ENCODE results near the gene FGGY.

FGGY gene

GRCh38 chr1:59367301-59368007 is 70.6 kb downstream of the FGGY start (continued):
- TF ChIP-seq ZNF18 (tag by site-specific recombination; IDR thresholded peaks at IDR 0.05) (no peak), ZNF302 (tag by site-specific recombination; IDR thresholded peaks at IDR 0.05; ENCODE audit: low read depth) (no peak), ZNF114 (tag by site-specific recombination; IDR thresholded peaks at IDR 0.05) (no peak), ZNF747 (tag by site-specific recombination; IDR thresholded peaks at IDR 0.05) (no peak), ZNF394 (tag by site-specific recombination; IDR thresholded peaks at IDR 0.05; ENCODE audit: borderline replicate concordance) (no peak), ZNF221 (tag by site-specific recombination; IDR thresholded peaks at IDR 0.05; ENCODE audit: borderline replicate concordance) (no peak), GLI4 (tag by site-specific recombination; IDR thresholded peaks at IDR 0.05) (no peak), ZFHX2 (tag by site-specific recombination; conservative IDR thresholded peaks at IDR 0.05) (no peak), ZNF677 (tag by site-specific recombination; IDR thresholded peaks at IDR 0.05) (no peak), ZNF473 (tag by site-specific recombination; IDR thresholded peaks at IDR 0.05) (no peak)
- TF ChIP-seq, protein P1, sequence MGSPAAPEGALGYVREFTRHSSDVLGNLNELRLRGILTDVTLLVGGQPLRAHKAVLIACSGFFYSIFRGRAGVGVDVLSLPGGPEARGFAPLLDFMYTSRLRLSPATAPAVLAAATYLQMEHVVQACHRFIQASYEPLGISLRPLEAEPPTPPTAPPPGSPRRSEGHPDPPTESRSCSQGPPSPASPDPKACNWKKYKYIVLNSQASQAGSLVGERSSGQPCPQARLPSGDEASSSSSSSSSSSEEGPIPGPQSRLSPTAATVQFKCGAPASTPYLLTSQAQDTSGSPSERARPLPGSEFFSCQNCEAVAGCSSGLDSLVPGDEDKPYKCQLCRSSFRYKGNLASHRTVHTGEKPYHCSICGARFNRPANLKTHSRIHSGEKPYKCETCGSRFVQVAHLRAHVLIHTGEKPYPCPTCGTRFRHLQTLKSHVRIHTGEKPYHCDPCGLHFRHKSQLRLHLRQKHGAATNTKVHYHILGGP (tag by site-specific recombination; IDR thresholded peaks at IDR 0.05): no peak

- no peak overlapping the region for H3K4me3 ChIP-seq (ENCODE audit: low read depth, low read length)
- H3K36me3 ChIP-seq (ENCODE audit: control insufficient read depth in 2 of 2, insufficient read depth in 1 of 2, low read length in 2 of 2): no peaks in the 10 kb centered on the region
- H3K27ac ChIP-seq (ENCODE audit: extremely low read depth, low read depth, low read length): no peak overlapping the region
- no peaks in the 10 kb centered on the region for H3K9me3 ChIP-seq (ENCODE audit: control insufficient read depth, insufficient read depth, low read depth, low read length)
- ChIA-PET POLR2A (no interaction called here), CTCF (interaction anchor here (0.6 to 1.2 kb wide), 2 partner anchors 254 to 1118 kb away, joined by 3 read pairs; no protein-coding TSS in a partner anchor)
- H3K4me1 ChIP-seq (ENCODE audit: control insufficient read depth, insufficient read depth, low read length): no peaks in the 10 kb centered on the region
- TF ChIP-seq ZNF624 (tag by site-specific recombination; IDR thresholded peaks at IDR 0.05) (no peak), ZNF837 (tag by site-specific recombination; IDR thresholded peaks at IDR 0.05) (no peak), ZNF24 (tag by site-specific recombination; IDR thresholded peaks at IDR 0.05) (no peak), ZNF211 (tag by site-specific recombination; IDR thresholded peaks at IDR 0.05; ENCODE audit: low read depth) (no peak), ZNF157 (tag by site-specific recombination; IDR thresholded peaks at IDR 0.05) (no peak), ZEB2 (tag by site-specific recombination; IDR thresholded peaks at IDR 0.05) (no peak), KLF16 (tag by site-specific recombination; IDR thresholded peaks at IDR 0.05) (no peak), ZNF132 (tag by site-specific recombination; IDR thresholded peaks at IDR 0.05; ENCODE audit: borderline replicate concordance) (no peak)
- TF ChIP-seq, protein P2, sequence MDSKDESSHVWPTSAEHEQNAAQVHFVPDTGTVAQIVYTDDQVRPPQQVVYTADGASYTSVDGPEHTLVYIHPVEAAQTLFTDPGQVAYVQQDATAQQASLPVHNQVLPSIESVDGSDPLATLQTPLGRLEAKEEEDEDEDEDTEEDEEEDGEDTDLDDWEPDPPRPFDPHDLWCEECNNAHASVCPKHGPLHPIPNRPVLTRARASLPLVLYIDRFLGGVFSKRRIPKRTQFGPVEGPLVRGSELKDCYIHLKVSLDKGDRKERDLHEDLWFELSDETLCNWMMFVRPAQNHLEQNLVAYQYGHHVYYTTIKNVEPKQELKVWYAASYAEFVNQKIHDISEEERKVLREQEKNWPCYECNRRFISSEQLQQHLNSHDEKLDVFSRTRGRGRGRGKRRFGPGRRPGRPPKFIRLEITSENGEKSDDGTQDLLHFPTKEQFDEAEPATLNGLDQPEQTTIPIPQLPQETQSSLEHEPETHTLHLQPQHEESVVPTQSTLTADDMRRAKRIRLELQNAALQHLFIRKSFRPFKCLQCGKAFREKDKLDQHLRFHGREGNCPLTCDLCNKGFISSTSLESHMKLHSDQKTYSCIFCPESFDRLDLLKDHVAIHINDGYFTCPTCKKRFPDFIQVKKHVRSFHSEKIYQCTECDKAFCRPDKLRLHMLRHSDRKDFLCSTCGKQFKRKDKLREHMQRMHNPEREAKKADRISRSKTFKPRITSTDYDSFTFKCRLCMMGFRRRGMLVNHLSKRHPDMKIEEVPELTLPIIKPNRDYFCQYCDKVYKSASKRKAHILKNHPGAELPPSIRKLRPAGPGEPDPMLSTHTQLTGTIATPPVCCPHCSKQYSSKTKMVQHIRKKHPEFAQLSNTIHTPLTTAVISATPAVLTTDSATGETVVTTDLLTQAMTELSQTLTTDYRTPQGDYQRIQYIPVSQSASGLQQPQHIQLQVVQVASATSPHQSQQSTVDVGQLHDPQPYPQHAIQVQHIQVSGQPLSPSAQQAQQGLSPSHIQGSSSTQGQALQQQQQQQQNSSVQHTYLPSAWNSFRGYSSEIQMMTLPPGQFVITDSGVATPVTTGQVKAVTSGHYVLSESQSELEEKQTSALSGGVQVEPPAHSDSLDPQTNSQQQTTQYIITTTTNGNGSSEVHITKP (tag by site-specific recombination; IDR thresholded peaks at IDR 0.05): no peak
- TF ChIP-seq, protein P3, sequence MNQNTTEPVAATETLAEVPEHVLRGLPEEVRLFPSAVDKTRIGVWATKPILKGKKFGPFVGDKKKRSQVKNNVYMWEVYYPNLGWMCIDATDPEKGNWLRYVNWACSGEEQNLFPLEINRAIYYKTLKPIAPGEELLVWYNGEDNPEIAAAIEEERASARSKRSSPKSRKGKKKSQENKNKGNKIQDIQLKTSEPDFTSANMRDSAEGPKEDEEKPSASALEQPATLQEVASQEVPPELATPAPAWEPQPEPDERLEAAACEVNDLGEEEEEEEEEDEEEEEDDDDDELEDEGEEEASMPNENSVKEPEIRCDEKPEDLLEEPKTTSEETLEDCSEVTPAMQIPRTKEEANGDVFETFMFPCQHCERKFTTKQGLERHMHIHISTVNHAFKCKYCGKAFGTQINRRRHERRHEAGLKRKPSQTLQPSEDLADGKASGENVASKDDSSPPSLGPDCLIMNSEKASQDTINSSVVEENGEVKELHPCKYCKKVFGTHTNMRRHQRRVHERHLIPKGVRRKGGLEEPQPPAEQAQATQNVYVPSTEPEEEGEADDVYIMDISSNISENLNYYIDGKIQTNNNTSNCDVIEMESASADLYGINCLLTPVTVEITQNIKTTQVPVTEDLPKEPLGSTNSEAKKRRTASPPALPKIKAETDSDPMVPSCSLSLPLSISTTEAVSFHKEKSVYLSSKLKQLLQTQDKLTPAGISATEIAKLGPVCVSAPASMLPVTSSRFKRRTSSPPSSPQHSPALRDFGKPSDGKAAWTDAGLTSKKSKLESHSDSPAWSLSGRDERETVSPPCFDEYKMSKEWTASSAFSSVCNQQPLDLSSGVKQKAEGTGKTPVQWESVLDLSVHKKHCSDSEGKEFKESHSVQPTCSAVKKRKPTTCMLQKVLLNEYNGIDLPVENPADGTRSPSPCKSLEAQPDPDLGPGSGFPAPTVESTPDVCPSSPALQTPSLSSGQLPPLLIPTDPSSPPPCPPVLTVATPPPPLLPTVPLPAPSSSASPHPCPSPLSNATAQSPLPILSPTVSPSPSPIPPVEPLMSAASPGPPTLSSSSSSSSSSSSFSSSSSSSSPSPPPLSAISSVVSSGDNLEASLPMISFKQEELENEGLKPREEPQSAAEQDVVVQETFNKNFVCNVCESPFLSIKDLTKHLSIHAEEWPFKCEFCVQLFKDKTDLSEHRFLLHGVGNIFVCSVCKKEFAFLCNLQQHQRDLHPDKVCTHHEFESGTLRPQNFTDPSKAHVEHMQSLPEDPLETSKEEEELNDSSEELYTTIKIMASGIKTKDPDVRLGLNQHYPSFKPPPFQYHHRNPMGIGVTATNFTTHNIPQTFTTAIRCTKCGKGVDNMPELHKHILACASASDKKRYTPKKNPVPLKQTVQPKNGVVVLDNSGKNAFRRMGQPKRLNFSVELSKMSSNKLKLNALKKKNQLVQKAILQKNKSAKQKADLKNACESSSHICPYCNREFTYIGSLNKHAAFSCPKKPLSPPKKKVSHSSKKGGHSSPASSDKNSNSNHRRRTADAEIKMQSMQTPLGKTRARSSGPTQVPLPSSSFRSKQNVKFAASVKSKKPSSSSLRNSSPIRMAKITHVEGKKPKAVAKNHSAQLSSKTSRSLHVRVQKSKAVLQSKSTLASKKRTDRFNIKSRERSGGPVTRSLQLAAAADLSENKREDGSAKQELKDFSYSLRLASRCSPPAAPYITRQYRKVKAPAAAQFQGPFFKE (tag by site-specific recombination; IDR thresholded peaks at IDR 0.05; ENCODE audit: borderline replicate concordance): no peak
- TF ChIP-seq, protein P4, sequence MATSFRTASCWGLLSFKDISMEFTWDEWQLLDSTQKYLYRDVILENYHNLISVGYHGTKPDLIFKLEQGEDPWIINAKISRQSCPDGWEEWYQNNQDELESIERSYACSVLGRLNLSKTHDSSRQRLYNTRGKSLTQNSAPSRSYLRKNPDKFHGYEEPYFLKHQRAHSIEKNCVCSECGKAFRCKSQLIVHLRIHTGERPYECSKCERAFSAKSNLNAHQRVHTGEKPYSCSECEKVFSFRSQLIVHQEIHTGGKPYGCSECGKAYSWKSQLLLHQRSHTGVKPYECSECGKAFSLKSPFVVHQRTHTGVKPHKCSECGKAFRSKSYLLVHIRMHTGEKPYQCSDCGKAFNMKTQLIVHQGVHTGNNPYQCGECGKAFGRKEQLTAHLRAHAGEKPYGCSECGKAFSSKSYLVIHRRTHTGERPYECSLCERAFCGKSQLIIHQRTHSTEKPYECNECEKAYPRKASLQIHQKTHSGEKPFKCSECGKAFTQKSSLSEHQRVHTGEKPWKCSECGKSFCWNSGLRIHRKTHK (tag by site-specific recombination; IDR thresholded peaks at IDR 0.05): no peak
These were observed 71.2 kb downstream of the FGGY start for GRCh38 chr1:59368008-59368670.

Measured in HEK293 (cell line).